DOHH2 (cell line): ENCODE results near the gene AFF2.

Experiments used
- EZH2phosphoT487 ChIP-seq: fragments of 200-600 bp; sonication (generic); IDR thresholded peaks from 2 replicates; pipeline ENCODE4 v1.6.1; 2017; ENCODE audit warnings: borderline replicate concordance, mild to moderate bottlenecking, antibody characterized with exemption, low read length, moderate library complexity, mixed read lengths
- TF ChIP-seq, protein P1 (sequence below): fragments of 200-600 bp; sonication (generic); IDR thresholded peaks from one replicate; pipeline ENCODE4 v1.5.1; 2014; ENCODE audit warnings: antibody characterized with exemption, mild to moderate bottlenecking, low read depth, low read length; ENCODE audit not compliant: poor library complexity, severe bottlenecking

DNA sequence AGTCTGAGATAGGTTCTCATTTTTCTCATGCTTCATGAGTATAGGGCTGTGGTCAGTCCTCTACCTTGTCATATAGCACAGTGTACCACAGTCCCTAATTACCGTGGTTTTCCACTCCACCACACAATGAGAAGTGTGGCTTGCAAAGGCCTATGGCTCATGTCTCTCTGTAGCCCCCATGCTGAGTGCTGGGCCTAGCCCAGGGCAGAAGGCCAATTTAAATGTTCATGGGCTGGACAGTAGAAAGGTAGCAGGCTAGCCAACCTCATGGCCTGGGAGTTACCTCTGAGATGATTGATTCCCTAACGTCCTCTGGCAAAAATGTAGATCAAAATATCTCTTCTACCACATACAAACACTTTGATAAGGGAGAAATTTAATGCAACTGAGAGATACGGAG, 222.5 kb downstream of the AFF2 start:
- TF ChIP-seq, protein P1, sequence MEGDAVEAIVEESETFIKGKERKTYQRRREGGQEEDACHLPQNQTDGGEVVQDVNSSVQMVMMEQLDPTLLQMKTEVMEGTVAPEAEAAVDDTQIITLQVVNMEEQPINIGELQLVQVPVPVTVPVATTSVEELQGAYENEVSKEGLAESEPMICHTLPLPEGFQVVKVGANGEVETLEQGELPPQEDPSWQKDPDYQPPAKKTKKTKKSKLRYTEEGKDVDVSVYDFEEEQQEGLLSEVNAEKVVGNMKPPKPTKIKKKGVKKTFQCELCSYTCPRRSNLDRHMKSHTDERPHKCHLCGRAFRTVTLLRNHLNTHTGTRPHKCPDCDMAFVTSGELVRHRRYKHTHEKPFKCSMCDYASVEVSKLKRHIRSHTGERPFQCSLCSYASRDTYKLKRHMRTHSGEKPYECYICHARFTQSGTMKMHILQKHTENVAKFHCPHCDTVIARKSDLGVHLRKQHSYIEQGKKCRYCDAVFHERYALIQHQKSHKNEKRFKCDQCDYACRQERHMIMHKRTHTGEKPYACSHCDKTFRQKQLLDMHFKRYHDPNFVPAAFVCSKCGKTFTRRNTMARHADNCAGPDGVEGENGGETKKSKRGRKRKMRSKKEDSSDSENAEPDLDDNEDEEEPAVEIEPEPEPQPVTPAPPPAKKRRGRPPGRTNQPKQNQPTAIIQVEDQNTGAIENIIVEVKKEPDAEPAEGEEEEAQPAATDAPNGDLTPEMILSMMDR, result no peak
- no peak for TF ChIP-seq EZH2phosphoT487
